ENCODE results near the gene TMCC3.
"Not testable (repeated sequence)": the region's sequence is repeated elsewhere in the genome, so short reads cannot be mapped to it uniquely, and the experiment has no call there.

Gene TMCC3

GRCh38 chr12:94575645-94576403, 74.5 kb downstream of the TMCC3 start:
- in situ Hi-C loops (cut with MboI; ENCODE audit: low sequenced_read_pairs): no loop called here

DNA sequence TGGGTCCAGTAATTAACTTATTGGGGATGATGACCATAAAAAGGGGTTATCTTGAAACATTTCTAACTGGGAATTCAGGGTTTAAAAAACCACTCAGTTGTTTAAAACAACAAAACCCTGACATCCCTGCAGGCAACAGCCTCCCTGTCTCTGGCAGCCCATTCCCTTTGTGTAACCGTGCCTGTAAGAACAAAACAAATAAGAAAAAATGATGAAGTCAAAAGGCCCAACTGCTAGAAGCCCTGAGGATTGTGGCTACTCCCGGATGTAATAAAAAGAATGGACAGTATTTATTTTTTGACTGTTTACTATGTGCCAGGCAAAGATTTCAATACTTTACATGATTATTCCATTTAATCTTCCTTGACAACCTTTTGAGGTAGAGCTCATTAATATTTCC, 75.3 kb downstream of the TMCC3 start:
- in situ Hi-C loops (cut with MboI; ENCODE audit: low sequenced_read_pairs): no loop called here

DNA sequence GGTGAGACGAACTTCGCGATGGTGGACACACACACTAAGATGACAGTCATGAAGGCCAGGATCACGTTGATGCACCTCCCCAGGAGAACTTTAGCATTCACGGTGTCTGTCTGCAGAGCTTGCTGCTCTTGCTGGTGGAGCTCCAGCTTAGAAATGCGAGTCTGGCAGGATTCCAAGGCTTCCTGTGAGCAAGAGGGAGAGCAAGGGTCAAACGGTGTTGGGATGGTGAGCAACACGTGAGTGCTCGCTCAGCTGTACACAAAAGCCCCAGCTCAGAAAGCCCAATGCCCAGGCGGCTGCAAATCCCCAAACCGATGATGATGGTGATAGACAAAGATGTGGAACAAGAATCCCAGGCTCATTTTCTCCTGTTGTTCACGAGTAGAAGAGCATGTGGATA, 78.8 kb downstream of the TMCC3 start:
- in situ Hi-C loops (cut with MboI; ENCODE audit: low sequenced_read_pairs): no loop called here

DNA sequence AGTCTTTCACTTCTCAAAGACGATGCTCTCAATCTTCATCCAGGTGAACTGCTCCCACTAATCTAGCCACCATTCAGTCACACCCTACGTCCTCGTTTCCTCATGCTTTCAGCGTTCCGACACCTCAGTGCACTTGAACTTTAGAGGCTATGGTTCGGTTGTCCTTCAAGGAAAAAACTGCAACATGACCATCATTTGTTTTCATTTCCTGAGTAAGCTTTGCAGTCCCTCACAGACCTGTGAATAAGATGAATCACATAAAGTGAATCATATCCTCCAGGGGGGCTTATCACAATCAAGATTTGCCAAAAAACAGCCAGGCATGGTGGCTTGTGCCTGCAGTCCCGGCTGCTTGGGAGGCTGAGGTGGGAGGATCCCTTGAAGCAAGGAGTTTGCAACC, 80.2 kb downstream of the TMCC3 start:
- in situ Hi-C loops (cut with MboI; ENCODE audit: low sequenced_read_pairs): no loop called here

DNA sequence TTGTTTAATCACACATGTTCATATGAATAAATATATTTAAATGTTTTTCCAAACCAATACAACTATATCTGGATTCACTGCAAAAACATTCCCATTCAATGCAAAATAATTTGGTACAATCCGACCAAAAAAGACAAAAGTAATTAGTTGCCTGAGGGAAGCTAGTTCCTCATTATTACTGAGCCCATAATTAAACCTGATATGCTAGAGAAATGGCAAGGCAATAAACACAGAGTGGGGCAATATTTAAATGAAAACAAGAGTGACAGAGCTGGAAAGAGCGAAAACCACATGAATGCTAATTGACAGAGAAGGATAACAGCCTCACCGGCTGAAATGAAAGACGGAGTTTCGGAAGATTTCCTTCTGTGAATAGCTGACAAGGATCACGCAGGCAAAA, 82.6 kb downstream of the TMCC3 start:
- in situ Hi-C loops (cut with MboI; ENCODE audit: low sequenced_read_pairs): no loop called here

GRCh38 chr12:94566345-94566744, 84.0 kb downstream of the TMCC3 start:
- in situ Hi-C loops (cut with MboI; ENCODE audit: low sequenced_read_pairs): no loop called here

GRCh38 chr12:94565683-94566082, 84.7 kb downstream of the TMCC3 start:
- in situ Hi-C loops (cut with MboI; ENCODE audit: low sequenced_read_pairs): no loop called here

- in situ Hi-C loops (cut with MboI; ENCODE audit: low sequenced_read_pairs): no loop called here
Measured at GRCh38 chr12:94563286-94563685, 87.1 kb downstream of the TMCC3 start.

DNA sequence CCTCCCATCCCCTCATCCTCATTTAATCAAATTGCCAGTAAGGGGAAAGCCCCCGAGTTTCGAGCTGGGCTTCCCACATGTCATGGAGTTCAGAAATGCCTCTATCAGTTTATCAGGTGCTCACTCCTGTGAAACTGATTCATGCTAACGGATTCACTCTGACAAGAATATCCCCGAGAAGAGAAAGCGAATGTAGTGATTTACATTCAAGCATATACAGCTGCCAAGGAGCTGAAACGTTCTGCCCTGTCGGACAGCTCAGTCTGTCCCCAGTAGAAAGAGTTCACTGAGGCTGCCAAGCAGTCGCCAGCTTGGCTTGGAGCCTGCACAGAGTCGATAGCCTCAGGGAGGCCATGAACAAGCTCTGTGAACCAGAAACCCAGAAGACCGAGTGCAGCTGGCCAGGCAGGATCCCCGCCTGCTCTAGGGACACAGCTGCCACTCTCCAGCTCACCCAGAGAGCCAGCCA, 88.4 kb downstream of the TMCC3 start:
- in situ Hi-C loops (cut with MboI; ENCODE audit: low sequenced_read_pairs): no loop called here

DNA sequence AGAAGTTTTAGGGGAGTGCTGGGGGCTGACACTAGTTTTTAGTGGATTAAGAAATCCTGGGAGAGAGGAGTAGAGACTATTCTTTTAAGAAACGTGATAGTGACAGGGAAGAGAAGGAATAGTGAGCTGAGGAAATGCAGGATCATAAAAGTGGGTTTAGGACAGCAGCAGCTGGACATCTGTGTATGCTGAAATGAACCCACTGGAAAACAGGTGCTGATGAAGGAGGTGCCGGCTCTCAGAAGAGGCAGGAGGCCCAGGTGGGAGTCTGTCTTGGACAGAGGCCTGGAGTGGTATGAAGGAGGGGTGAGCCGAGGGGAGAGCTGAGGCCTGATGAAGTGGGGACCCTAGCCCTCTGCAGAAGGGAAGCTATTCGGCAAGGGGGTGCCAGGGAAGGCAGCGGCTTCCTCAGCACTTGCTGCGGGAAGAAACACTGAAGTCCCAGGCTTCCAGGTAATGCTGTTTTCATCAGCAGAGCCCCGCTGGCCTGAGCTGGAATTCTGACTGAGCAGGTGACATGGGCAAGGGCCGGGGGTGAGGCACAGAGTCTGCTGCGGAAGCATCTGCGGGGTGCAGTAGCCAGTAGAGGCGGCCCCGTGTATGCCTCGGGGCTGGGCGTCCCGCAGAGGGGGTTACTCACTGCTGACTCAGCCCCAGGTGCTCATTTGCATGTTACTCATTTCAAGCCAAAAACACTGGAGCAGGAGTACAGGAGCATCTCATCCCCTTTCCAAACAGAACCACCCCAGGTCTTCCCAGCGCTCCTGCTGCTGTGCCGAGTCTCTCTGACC, 89.7 kb downstream of the TMCC3 start:
- in situ Hi-C loops (cut with MboI; ENCODE audit: low sequenced_read_pairs): no loop called here

DNA sequence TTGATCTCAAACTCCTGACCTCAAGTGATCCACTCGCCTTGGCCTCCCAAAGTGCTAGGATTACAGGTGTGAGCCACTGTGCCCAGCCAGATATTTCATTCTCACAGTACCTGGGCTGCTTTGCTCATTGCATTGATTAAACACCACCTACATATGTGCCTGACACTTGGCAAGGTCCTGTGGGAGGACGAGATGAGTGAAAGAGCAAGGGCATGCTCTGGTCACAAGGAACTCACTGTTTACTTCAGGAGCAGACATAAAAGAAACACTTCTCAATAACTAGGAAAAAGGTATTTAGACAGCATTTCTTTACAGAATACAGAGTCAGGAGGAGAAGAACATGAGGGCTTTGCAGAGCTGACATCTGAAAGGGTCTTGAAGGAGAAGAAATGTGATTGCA, 91.7 kb downstream of the TMCC3 start:
- in situ Hi-C loops (cut with MboI; ENCODE audit: low sequenced_read_pairs): no loop called here

DNA sequence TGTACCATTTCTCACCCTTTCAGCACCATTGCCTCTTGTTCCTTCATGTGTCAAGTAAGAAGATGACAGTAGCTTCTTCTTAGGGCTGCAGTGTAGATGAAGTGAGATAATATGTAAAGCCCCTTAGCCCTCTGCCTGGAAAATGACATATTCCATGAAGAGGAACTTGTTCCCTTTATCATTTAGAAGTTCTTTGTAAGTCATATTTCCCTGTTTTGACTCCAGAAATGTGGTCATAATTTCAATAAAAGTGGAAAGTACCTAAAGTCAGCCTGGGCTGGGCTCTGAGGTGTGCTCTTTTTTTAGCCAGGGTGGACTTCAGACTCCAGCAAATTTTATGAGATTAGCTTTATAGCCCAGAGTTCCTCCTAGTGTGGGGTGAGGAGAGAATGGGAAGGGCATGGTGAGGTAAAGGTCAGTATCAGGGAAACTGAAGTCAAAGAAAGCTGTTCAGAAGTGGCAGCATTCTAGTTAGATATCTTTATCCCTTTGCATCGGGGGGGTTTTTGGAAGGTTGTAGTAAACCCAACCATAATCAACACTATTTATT, 92.5 kb downstream of the TMCC3 start:
- in situ Hi-C loops (cut with MboI; ENCODE audit: low sequenced_read_pairs): no loop called here

DNA sequence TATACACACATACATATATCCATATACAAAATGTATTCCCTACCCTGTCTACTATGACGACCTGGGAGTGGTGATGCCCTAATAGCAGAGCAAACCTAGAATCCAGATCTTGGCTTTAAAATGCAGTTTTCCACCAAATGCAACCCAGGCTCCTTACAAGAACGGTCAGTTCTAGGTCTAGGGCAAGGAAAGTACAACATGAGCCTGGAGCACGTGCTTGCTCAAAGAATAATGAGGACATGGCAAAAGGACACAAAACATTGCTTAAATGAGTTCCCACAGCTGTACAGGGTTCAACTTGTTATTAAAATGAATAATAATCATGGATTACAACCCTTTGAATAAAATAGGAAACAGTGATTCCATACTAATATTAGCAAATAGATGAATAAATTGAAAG, 94.7 kb downstream of the TMCC3 start:
- in situ Hi-C loops (cut with MboI; ENCODE audit: low sequenced_read_pairs): no loop called here

DNA sequence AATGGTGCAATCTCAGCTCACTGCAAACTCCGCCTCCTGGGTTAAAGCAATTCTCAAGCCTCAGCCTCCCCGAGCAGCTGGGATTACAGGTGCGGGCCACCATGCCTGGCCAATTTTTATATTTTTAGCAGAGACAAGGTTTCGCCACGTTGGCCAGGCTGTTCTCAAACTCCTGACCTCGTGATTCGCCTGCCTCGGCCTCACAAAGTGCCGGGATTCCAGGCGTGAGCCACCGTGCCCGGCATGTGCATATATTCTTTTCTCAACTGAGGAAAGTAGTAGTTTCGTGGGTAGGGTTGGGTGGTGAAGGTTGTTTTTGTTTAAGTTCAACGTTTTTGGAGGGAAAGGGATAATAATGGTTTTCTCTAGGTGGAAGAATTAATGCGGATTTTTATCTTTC, 96.5 kb downstream of the TMCC3 start:
- in situ Hi-C loops (cut with MboI; ENCODE audit: low sequenced_read_pairs): no loop called here

DNA sequence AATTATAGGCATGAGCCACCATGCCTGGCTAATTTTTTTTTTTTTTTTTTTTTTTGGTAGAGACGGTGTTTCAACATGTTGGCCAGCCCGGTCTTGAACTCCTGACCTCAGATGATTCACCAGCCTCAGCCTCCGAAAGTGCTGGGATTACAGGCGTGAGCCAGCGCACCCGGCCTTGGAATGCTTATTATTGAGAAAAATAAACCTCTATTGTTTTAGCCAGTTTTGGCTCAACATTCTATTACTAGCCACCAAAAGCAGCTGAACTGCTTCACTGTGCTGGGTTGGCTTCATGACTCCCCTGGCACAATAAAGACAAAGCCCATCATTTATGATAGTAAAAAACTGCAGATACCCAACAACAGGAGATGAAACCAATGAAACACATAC, 97.2 kb downstream of the TMCC3 start:
- in situ Hi-C loops (cut with MboI; ENCODE audit: low sequenced_read_pairs): no loop called here

DNA sequence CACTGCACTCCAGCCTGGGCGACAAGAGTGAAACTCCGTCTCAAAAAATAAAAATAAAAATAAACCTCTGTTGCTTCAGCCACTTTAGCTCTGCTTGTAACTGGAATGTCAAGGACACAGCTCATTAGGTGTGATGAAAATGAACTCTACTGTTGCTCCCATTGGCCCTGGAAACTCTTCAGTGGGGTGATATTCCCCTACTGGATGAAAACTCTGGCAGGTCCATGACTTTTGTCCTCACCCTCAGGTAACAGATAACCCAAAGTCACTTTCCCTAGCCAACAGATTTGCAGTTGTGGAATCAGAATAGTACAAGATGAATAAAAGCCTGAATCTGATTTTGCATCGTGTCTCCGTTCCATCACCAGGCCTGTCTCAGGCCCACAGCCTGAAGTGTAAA, 98.5 kb downstream of the TMCC3 start:
- in situ Hi-C loops (cut with MboI; ENCODE audit: low sequenced_read_pairs): no loop called here

GRCh38 chr12:94550964-94551363, 99.4 kb downstream of the TMCC3 start:
- in situ Hi-C loops (cut with MboI; ENCODE audit: low sequenced_read_pairs): no loop called here

DNA sequence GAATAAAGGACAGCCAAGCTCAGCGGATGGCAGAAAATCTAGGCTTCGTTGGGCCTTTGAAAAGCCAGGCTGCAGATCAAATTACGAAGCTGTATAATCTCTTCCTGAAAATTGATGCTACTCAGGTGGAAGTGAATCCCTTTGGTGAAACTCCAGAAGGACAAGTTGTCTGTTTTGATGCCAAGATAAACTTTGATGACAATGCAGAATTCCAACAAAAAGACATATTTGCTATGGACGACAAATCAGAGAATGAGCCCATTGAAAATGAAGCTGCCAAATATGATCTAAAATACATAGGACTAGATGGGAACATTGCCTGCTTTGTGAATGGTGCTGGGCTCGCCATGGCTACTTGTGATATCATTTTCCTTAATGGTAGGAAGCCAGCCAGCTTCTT, 101.5 kb downstream of the TMCC3 start:
- in situ Hi-C loops (cut with MboI; ENCODE audit: low sequenced_read_pairs): not testable (repeated sequence)

DNA sequence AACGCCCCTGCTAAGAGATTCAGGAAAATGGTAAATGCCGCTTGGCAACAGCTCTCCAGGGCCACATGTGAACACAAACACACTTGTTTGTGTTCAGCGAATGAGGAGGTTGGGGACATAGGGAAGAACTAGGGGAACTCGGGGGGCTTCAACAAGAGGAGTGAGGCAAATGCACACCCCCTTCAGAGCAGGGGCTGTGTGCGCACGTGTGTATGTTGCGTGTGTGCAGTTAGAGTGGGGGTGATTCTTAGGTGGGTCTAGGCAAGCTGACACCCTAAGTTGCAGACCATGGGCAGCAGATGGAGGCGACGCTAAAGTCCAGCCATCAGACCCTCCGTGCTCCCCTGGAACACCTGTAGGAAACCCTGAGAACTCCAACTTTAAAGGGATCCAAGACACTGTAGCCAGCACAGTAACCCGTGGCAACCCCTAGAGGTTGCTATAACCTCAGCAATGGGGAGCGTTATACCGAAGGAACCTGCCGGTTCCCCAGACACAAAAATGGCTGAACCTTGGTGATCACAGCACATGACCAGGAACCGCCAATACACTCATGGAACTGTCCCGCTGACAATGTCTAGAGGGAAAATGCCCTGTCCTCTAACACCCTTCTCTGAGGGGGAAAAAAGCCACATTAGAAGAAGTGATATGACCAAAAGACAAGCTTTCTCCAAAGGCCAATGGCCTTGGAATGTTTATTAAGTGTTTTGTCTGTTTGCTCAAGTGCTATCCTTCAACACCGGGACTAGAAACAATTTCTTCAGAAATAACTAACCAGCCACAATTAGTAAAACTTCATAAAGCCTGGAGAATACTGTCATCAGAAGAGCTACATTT, 104.2 kb downstream of the TMCC3 start:
- in situ Hi-C loops (cut with MboI; ENCODE audit: low sequenced_read_pairs): no loop called here

DNA sequence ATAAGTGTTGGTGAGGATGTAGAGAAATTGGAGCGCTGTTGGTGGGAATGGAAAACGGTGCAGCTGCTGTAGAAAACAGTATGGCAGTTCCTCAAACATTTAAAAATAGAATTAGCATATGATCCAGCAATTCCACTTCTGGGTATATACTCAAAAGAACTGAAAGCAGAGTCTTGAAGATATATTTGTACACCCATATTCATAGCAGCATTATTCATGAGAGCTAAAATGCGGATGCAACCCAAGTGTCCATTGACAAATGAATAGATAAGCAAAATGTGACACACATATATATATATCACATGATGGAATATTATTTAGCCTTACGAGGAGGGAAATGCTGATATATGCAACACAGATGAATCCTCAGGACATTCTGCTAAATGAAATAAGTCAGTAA, 106.0 kb downstream of the TMCC3 start:
- in situ Hi-C loops (cut with MboI; ENCODE audit: low sequenced_read_pairs): no loop called here

DNA sequence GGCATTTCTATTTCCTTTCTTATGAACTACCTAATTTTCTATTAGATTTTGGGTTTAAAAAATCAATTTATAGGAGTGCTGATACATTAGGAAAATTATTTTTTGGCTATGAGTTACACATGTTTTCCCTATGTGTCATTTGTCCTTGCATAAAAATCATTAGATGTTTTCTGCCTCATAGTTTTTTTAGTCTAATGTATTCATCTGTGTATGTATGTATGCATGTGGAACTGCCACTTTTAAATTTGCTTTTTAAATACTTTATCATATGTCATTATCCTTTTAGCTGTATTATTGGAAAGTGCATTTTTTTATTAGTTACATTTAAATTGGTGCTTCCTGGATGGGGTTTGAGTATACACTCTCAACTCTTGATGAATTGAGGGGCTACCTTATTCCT, 112.0 kb downstream of the TMCC3 start:
- in situ Hi-C loops (cut with MboI; ENCODE audit: low sequenced_read_pairs): loop anchor here (10.0 kb wide), 1 partner anchor 404 kb away; no protein-coding TSS in a partner anchor
